KMS-11 (cell line): ENCODE data around the gene OMA1.
A peak's percentile ranks its signal among the peaks of the same experiment; 100 is the strongest.

Experiments
- H2AFZ ChIP-seq: fragments of 200-600 bp; sonication (generic); 2 replicates; pipeline ENCODE4 v1.6.1; 2016; ENCODE audit warnings: antibody characterized with exemption, mixed run types, low read depth
- H3K27ac ChIP-seq: fragments of 200-600 bp; sonication (generic); 2 replicates; pipeline ENCODE4 v1.6.1; 2016; ENCODE audit warnings: mild to moderate bottlenecking, mixed run types
- H3K27me3 ChIP-seq: fragments of 200-600 bp; sonication (generic); 2 replicates; pipeline ENCODE4 v1.6.1; 2017; ENCODE audit warnings: mild to moderate bottlenecking, low read depth, mixed run types, moderate library complexity; ENCODE audit not compliant: insufficient read depth
- H3K36me3 ChIP-seq: fragments of 200-600 bp; sonication (generic); 2 replicates; pipeline ENCODE4 v1.6.1; 2017; ENCODE audit warnings: mild to moderate bottlenecking, mixed run types; ENCODE audit not compliant: insufficient read depth
- H3K4me1 ChIP-seq: fragments of 200-600 bp; sonication (generic); 2 replicates; pipeline ENCODE4 v1.6.1; 2016; ENCODE audit warnings: mild to moderate bottlenecking, low read depth, mixed run types; ENCODE audit not compliant: poor library complexity, severe bottlenecking
- H3K4me2 ChIP-seq: fragments of 200-600 bp; sonication (generic); 2 replicates; pipeline ENCODE4 v1.7.0; 2016; ENCODE audit warnings: mild to moderate bottlenecking, mixed run types
- H3K4me3 ChIP-seq: fragments of 200-600 bp; sonication (generic); IDR thresholded peaks from 2 replicates; pipeline ENCODE4 v1.6.1; 2017; ENCODE audit warnings: low read depth, low read length, mixed read lengths; ENCODE audit not compliant: insufficient read depth
- H3K79me2 ChIP-seq: fragments of 200-600 bp; sonication (generic); 2 replicates; pipeline ENCODE4 v1.6.1; 2016; ENCODE audit warnings: low read depth, mixed run types; ENCODE audit not compliant: insufficient read depth
- H3K9ac ChIP-seq: fragments of 200-600 bp; sonication (generic); 2 replicates; pipeline ENCODE4 v1.6.1; 2016; ENCODE audit warnings: mild to moderate bottlenecking, mixed run types
- H4K20me1 ChIP-seq: fragments of 200-600 bp; sonication (generic); 2 replicates; pipeline ENCODE4 v1.6.1; 2016; ENCODE audit warnings: mild to moderate bottlenecking, mixed run types; ENCODE audit not compliant: insufficient read depth
- TF ChIP-seq, protein P1 (sequence below): fragments of 200-600 bp; sonication (generic); conservative IDR thresholded peaks from 2 replicates; pipeline ENCODE4 v1.6.1; 2017; ENCODE audit warnings: low read depth, mild to moderate bottlenecking, antibody characterized with exemption, low read length, moderate library complexity, mixed read lengths

The OMA1 gene

DNA sequence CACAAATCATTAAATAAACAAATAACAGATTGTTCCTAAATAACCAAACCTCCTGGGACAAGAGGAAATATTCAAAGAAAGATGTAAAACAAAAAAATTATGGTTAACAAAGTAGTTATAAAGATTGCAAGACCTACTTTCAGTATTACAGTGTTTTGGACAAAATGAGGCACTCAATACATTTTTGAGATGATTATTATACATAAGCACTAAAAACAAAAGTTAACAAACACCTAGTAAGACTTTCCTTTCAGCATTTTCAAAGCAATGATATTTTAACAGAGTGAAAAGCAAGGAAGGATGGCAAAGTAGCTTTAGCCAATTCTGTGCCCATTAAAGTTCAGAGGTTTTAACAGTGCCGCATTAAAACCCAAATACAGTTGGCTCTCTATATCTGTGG, 17.2 kb downstream of the OMA1 start:
- TF ChIP-seq, protein P1, sequence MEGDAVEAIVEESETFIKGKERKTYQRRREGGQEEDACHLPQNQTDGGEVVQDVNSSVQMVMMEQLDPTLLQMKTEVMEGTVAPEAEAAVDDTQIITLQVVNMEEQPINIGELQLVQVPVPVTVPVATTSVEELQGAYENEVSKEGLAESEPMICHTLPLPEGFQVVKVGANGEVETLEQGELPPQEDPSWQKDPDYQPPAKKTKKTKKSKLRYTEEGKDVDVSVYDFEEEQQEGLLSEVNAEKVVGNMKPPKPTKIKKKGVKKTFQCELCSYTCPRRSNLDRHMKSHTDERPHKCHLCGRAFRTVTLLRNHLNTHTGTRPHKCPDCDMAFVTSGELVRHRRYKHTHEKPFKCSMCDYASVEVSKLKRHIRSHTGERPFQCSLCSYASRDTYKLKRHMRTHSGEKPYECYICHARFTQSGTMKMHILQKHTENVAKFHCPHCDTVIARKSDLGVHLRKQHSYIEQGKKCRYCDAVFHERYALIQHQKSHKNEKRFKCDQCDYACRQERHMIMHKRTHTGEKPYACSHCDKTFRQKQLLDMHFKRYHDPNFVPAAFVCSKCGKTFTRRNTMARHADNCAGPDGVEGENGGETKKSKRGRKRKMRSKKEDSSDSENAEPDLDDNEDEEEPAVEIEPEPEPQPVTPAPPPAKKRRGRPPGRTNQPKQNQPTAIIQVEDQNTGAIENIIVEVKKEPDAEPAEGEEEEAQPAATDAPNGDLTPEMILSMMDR: no peak
- Histone ChIP-seq H3K79me2 (no peaks in the 10 kb centered on the region), H3K36me3 (no peaks in the 10 kb centered on the region), H3K27me3 (no peaks in the 10 kb centered on the region), H4K20me1 (no peaks in the 10 kb centered on the region), H3K4me2 (no peak overlapping the region), H3K27ac (no peak overlapping the region), H3K9ac (no peak overlapping the region), H3K4me1 (no peaks in the 10 kb centered on the region), H2AFZ (no peak overlapping the region), H3K4me3 (no peak overlapping the region)

DNA sequence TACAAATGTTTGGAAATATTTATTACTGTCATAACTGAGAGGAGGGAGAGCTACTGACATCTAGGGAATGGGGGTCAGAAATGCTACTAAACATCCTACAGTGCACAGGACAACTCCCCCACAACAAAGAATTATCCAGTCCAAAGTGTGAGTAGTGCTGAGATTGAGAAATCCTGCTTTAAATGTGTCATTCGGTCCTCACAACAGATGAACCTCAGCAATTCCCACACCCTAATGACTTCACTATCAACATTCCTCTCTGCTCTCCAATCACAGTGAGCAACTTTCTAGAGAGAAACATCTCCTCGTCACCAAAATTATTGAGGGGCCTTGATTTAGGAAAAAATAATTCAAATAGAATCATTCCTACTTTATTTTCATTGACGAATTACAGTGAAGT, 18.0 kb downstream of the OMA1 start:
- Histone ChIP-seq H3K79me2 (no peaks in the 10 kb centered on the region), H3K27ac (no peak overlapping the region), H2AFZ (no peak overlapping the region), H3K27me3 (no peaks in the 10 kb centered on the region), H3K9ac (no peak overlapping the region), H4K20me1 (no peaks in the 10 kb centered on the region), H3K36me3 (no peaks in the 10 kb centered on the region), H3K4me1 (no peaks in the 10 kb centered on the region), H3K4me3 (no peak overlapping the region), H3K4me2 (no peak overlapping the region)
- TF ChIP-seq, protein P1: no peak

DNA sequence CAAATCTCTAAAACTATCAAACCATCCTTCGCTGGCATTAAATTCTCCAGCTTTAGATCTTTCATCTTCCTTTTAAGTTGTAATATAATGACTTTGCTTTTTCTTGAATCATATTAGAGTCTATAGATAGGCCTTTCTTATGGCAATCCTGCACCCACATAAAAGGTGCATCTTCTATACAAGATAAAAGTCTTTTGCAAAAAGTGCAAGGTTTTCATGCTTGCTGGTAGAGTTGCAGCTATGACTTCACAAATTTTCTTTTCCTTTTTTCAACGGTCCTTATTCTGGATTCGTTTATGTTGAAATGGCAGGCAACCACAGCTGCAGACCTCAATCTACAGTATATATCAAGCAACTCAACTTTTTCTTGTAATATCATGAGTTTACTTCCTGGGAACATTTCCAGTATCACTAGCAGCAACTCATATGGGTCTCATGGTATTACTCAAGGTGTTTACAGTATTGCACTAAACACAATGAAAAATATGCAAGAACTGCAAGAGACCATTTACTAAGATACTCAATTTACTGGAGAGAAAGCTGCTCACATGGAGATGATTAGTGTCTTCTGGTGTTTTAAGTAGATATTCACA, 22.1 kb downstream of the OMA1 start:
- Histone ChIP-seq H3K4me2 (no peak overlapping the region), H4K20me1 (no peaks in the 10 kb centered on the region), H3K27ac (no peak overlapping the region), H3K4me3 (no peak overlapping the region), H3K4me1 (no peaks in the 10 kb centered on the region), H3K36me3 (no peaks in the 10 kb centered on the region), H3K79me2 (no peaks in the 10 kb centered on the region), H2AFZ (no peak overlapping the region), H3K27me3 (no peaks in the 10 kb centered on the region), H3K9ac (no peak overlapping the region)
- TF ChIP-seq, protein P1: no peak

DNA sequence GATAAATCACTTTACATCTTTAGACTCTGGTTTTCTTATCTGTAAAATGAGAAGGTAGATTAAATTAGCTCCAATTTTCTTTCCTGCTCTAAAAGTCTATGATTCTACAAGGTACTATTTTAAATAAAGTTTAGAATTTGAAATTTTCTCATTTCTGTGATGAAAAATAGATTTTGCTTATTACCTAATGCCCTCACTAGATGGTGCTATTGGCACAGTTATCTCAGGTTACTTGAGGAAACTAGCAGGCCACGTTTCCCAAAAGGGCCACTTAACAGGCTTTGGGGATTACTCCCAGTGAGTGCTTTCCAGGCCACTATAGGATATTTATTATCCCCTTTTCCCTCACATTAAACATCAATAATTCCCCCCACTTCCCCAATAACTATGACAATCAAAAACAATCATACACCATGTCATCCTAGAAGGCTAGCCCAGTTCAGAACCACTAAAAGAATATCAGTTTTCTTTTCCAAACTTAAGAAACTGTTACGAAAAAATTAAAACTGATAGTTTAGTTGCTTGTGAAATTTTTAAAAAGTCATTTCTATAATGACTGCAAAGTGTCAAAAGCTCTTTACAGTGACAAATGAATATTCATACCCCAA, 30.6 kb downstream of the OMA1 start:
- Histone ChIP-seq H3K4me2 (no peak overlapping the region), H3K4me3 (no peak overlapping the region), H3K36me3 (no peaks in the 10 kb centered on the region), H3K27ac (no peak overlapping the region), H2AFZ (no peak overlapping the region), H3K27me3 (no peaks in the 10 kb centered on the region), H3K79me2 (no peaks in the 10 kb centered on the region), H3K9ac (no peak overlapping the region), H4K20me1 (no peaks in the 10 kb centered on the region), H3K4me1 (no peaks in the 10 kb centered on the region)
- TF ChIP-seq, protein P1: peak; percentile 71
